ENCODE results near the gene PSEN2. TPM values are rescaled to one million over a fixed set of nuclear protein-coding genes. Genes with fewer than 3 reads are reported as not detected.

The PSEN2 gene
- total RNA-seq, result 13.5 and 20.6 TPM in 2 replicates

GRCh38 chr1:226870401-226871279 is at the start of gene PSEN2:
PSEN2 (plus strand) TSS chr1:226870616; CDS start chr1:226881908, 11,292 bp downstream.

GRCh38 chr1:226940029-226940805 is 69.8 kb downstream of the PSEN2 start, which contains the start of gene COQ8A:
COQ8A (plus strand) TSS chr1:226940294; CDS start chr1:226961386, 21,092 bp downstream.

Other genes with a start within 250 kb of the PSEN2 start
- 5.2 and 5.9 TPM in 2 replicates for gene ITPKB, start 131.3 kb upstream of the PSEN2 start, total RNA-seq
- 17.7 and 19.7 TPM in 2 replicates for gene COQ8A, start 69.7 kb downstream of the PSEN2 start, total RNA-seq